ENCODE results near the gene ADAMTS13.

GRCh38 chr9:133485531-133486260, 63.5 kb downstream of the ADAMTS13 start:
- TF ChIP-seq CTCF (IDR thresholded peaks at IDR 0.05; ENCODE audit: low read depth, low read length, missing input control) (no peak), RAD21 (IDR thresholded peaks at IDR 0.05) (no peak), MAX (IDR thresholded peaks at IDR 0.05) (no peak), YY1 (IDR thresholded peaks at IDR 0.05) (no peak), JUND (IDR thresholded peaks at IDR 0.05) (no peak), EGR1 (IDR thresholded peaks at IDR 0.05; ENCODE audit: low read depth in 2 of 2) (no peak), TAF1 (conservative IDR thresholded peaks at IDR 0.05) (no peak), FOXA2 (IDR thresholded peaks at IDR 0.05) (no peak), GABPA (IDR thresholded peaks at IDR 0.05 in 1 of 2, conservative IDR thresholded peaks at IDR 0.05 in 1 of 2) (no peak), ZBTB33 (IDR thresholded peaks at IDR 0.05) (no peak)
- TF ChIP-seq, protein P1, sequence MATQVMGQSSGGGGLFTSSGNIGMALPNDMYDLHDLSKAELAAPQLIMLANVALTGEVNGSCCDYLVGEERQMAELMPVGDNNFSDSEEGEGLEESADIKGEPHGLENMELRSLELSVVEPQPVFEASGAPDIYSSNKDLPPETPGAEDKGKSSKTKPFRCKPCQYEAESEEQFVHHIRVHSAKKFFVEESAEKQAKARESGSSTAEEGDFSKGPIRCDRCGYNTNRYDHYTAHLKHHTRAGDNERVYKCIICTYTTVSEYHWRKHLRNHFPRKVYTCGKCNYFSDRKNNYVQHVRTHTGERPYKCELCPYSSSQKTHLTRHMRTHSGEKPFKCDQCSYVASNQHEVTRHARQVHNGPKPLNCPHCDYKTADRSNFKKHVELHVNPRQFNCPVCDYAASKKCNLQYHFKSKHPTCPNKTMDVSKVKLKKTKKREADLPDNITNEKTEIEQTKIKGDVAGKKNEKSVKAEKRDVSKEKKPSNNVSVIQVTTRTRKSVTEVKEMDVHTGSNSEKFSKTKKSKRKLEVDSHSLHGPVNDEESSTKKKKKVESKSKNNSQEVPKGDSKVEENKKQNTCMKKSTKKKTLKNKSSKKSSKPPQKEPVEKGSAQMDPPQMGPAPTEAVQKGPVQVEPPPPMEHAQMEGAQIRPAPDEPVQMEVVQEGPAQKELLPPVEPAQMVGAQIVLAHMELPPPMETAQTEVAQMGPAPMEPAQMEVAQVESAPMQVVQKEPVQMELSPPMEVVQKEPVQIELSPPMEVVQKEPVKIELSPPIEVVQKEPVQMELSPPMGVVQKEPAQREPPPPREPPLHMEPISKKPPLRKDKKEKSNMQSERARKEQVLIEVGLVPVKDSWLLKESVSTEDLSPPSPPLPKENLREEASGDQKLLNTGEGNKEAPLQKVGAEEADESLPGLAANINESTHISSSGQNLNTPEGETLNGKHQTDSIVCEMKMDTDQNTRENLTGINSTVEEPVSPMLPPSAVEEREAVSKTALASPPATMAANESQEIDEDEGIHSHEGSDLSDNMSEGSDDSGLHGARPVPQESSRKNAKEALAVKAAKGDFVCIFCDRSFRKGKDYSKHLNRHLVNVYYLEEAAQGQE (IDR thresholded peaks at IDR 0.05): no peak

Measured in liver (tissue), 3 donors.